Thyroid gland (tissue), 4 donors: ENCODE data around the gene SIX1. TPM values are rescaled to one million over a fixed set of nuclear protein-coding genes. Genes with fewer than 3 reads are reported as not detected.

ENCODE experiments used
- DNase-seq, 2 donors: peaks; one replicate each; pipeline ENCODE4 v3.0.0-alpha.2; 2019
- H3K27ac ChIP-seq, 3 donors: fragments of 200-600 bp; sonication (generic); 1 replicate in 2 of 3; 2 replicates in 1 of 3; pipeline ENCODE4 v1.5.1; 2016 to 2019; ENCODE audit warnings: mild to moderate bottlenecking in 1 of 3, moderate library complexity in 1 of 3
- H3K27me3 ChIP-seq: fragments of 200-600 bp; sonication (generic); one replicate; pipeline ENCODE4 v1.5.1; 2019
- H3K36me3 ChIP-seq, 2 donors: fragments of 200-600 bp; sonication (generic); one replicate each; pipeline ENCODE4 v1.5.1; 2016 to 2019
- H3K4me1 ChIP-seq, 2 donors: fragments of 200-600 bp; sonication (generic); one replicate each; pipeline ENCODE4 v1.5.1; 2017 to 2019
- H3K4me3 ChIP-seq, 3 donors: fragments of 200-600 bp; sonication (generic); replicated peaks in 1 of 3; 1 replicate in 2 of 3; 2 replicates in 1 of 3; pipeline ENCODE4 v1.5.1; 2016; ENCODE audit warnings: mild to moderate bottlenecking in 1 of 3
- H3K9me3 ChIP-seq: fragments of 200-600 bp; sonication (generic); one replicate; pipeline ENCODE4 v1.5.1; 2017
- POLR2A ChIP-seq, 2 donors: fragments of 450-650 bp; IDR thresholded peaks; one replicate each; pipeline ENCODE4 v1.6.1; 2017; ENCODE audit warnings: antibody characterized with exemption in 2 of 2, mild to moderate bottlenecking in 2 of 2, moderate library complexity in 1 of 2
- WGBS, 2 donors: methylation state at CpG; one replicate each; pipeline ENCODE4 v1.1.5; 2017; 5-methylcytosine and 5-hydroxymethylcytosine counted together
- intact Hi-C: fragments of 100-400 bp; cut with DNase I; formaldehyde crosslinking; loops from one replicate; pipeline ENCODE4 v1.15.1; 2023
- total RNA-seq, 4 donors: library from RNA; depleted of rRNA; stranded (reverse); fragments of >200 nt; gene quantifications; one replicate each; pipeline ENCODE4 v1.2.3, GENCODE V29; 2016
- TF ChIP-seq, protein P1 (sequence below), 6 experiments: fragments of 200-600 bp in 3 of 6; fragments of 450-650 bp in 3 of 6; sonication (generic) in 3 of 6; IDR thresholded peaks; one replicate each; pipeline ENCODE4 v1.5.1; 2016 to 2019; ENCODE audit warnings: antibody characterized with exemption in 6 of 6, mild to moderate bottlenecking in 2 of 6, inconsistent platforms in 1 of 6, moderate library complexity in 1 of 6

The SIX1 gene
- total RNA-seq, 4 donors from 2014 or later, result 2.1 to 3.6 (median 2.7) TPM

DNA sequence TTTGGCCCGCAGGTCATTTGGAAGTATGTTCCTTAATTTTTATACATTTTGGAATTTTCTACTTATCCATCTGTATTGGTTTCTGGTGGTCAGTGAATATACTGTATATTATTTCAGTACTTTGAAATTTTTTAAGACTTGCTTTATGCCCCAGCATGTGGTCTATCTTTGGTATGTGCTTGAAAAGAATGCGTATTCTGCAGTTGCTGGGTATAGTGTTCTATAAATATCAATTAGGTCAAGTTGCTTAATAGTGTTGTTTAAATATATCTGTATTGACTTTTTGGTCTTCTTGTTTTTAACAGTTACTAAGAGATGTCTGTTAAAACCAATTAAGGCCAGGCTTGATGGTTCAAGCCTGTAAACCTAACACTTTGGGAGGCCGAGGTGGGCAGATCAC, 21.7 kb upstream of the SIX1 start:
- WGBS, 2 donors, result 94 to 95% methylated on average over 3 of the region's 3 CpGs
- Histone ChIP-seq H3K27me3 (no peaks in the 10 kb centered on the region), H3K4me1 (no peaks in the 10 kb centered on the region), H3K9me3 (no peaks in the 10 kb centered on the region), H3K27ac (no peak overlapping the region), H3K36me3 (no peaks in the 10 kb centered on the region), H3K4me3 (no peak overlapping the region)
- TF ChIP-seq POLR2A (IDR thresholded peaks at IDR 0.05), result no peak
- TF ChIP-seq, protein P1, sequence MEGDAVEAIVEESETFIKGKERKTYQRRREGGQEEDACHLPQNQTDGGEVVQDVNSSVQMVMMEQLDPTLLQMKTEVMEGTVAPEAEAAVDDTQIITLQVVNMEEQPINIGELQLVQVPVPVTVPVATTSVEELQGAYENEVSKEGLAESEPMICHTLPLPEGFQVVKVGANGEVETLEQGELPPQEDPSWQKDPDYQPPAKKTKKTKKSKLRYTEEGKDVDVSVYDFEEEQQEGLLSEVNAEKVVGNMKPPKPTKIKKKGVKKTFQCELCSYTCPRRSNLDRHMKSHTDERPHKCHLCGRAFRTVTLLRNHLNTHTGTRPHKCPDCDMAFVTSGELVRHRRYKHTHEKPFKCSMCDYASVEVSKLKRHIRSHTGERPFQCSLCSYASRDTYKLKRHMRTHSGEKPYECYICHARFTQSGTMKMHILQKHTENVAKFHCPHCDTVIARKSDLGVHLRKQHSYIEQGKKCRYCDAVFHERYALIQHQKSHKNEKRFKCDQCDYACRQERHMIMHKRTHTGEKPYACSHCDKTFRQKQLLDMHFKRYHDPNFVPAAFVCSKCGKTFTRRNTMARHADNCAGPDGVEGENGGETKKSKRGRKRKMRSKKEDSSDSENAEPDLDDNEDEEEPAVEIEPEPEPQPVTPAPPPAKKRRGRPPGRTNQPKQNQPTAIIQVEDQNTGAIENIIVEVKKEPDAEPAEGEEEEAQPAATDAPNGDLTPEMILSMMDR (IDR thresholded peaks at IDR 0.05), result no peak
- DNase-seq, result no peak
- intact Hi-C loops, result no loop called here

DNA sequence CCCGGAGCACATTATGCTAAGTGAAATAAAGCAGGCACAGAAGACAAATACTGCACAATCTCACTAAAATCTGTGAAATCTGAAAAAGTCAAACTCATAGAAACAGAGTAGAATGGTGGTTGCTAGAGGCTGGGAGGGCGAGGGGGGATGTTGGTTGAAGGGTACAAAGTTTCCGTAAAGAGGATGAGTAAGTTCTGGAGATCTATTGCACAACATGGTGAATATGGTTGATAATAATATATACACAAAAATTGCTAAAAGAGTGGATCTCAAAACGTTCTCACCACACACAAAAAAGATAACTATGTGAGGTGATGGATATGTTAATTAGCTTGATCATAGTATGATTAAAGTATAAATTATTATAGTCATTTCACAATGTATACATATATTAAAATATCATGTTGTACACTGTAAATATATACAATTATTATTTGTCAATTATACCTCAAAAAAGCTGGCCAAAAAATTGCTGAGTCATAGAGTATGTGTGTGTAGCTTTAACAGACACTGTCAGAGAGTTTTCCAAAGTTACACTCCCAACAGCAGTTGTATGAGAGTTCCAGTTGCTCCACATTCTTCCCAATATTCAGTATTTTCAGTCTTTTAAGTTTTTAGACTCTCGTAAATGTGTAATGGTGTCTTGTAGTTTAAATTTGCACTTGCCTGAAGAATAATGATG, 19.3 kb upstream of the SIX1 start:
- no peaks in the 10 kb centered on the region for H3K4me1 ChIP-seq
- no peaks in the 10 kb centered on the region for H3K27me3 ChIP-seq
- intact Hi-C loops, result no loop called here
- 87 to 92% methylated on average over 5 of the region's 5 CpGs for WGBS, 2 donors
- H3K9me3 ChIP-seq, result no peaks in the 10 kb centered on the region
- no peaks in the 10 kb centered on the region for H3K36me3 ChIP-seq
- TF ChIP-seq, protein P1 (IDR thresholded peaks at IDR 0.05), result no peak
- no peak for TF ChIP-seq POLR2A (IDR thresholded peaks at IDR 0.05)
- no peak overlapping the region for H3K4me3 ChIP-seq
- H3K27ac ChIP-seq, result no peak overlapping the region
- DNase-seq, result no peak

DNA sequence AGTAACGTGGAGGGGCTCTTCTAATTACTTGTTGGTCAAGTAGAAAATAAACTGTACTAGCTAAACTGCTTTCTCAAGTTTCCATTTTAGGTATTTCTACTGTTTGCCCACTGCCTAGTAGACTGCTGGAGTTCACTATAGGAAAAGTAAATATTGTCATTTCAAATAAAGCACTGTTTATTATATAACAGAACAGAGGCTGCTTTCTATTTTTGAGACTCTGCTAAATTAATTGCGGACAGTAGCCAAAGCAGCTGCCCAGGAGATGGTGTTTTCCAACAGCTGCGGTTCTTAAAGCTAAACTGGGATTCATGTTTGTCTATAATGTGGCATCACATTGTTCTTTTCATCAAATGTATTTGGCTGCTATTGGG, 15.9 kb upstream of the SIX1 start:
- WGBS, 2 donors, result 70 to 74% methylated on average over 3 of the region's 3 CpGs
- H3K27ac ChIP-seq, result no peak overlapping the region
- H3K9me3 ChIP-seq, result no peaks in the 10 kb centered on the region
- intact Hi-C loops, result no loop called here
- TF ChIP-seq, protein P1 (IDR thresholded peaks at IDR 0.05), result no peak
- no peak for TF ChIP-seq POLR2A (IDR thresholded peaks at IDR 0.05)
- H3K36me3 ChIP-seq, result no peaks in the 10 kb centered on the region
- no peak for DNase-seq
- H3K4me3 ChIP-seq, result no peak overlapping the region
- no peaks in the 10 kb centered on the region for H3K4me1 ChIP-seq
- H3K27me3 ChIP-seq, result no peaks in the 10 kb centered on the region

DNA sequence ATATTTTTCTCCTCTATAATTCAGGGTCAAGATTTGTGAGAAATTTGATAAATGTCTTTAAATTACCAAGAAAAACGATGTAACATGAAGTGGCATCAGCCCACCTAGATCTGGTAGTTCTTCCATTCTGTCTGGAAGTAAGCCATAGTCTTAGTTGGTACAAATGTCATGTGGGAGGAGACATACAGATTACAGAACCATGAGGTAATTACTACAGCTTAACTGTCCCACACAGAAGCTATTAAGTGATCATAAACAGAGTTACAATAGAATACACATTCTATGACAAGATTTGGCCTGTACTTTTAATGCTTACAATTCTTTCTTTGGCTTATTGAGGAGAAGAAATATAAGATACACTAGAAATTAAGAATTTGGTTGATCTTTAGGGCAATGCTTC, 13.7 kb upstream of the SIX1 start:
- Histone ChIP-seq H3K4me3 (no peak overlapping the region), H3K27me3 (peaks cover 19% of the 10 kb centered on the region), H3K9me3 (no peaks in the 10 kb centered on the region), H3K4me1 (peaks cover 2 to 3% of the 10 kb centered on the region in 2 donors), H3K27ac (no peak overlapping the region), H3K36me3 (no peaks in the 10 kb centered on the region)
- TF ChIP-seq POLR2A (IDR thresholded peaks at IDR 0.05), result no peak
- intact Hi-C loops, result no loop called here
- no peak for DNase-seq
- 86 to 89% methylated on average over 1 of the region's 1 CpG for WGBS, 2 donors

DNA sequence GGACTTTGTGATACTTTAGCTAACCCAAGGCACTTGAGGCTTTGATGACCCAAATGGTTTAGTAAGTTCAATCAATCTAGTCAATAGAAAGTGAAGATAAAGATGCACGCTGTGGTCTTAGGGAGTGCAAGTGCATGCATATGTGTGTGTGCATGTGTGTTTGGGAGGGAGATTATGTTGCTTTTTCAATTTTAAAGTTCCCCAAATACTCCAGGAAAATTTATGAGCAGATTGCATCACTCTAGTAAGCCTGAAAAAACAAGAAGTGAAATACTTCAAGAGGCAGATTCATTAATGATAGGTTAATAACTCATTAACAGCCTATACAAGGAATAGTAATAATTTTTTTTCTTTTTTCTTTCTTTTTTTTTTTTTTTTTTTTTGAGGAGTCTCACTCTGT, 12.4 kb upstream of the SIX1 start:
- Histone ChIP-seq H3K36me3 (no peaks in the 10 kb centered on the region), H3K4me3 (no peak overlapping the region), H3K27me3 (peaks cover 23% of the 10 kb centered on the region), H3K9me3 (no peaks in the 10 kb centered on the region), H3K27ac (no peak overlapping the region), H3K4me1 (peaks cover 7 to 10% of the 10 kb centered on the region in 2 donors)
- WGBS, 2 donors, result 90 to 94% methylated on average over 1 of the region's 1 CpG
- no peak for TF ChIP-seq POLR2A (IDR thresholded peaks at IDR 0.05)
- TF ChIP-seq, protein P1 (IDR thresholded peaks at IDR 0.05), result no peak
- DNase-seq, result no peak
- intact Hi-C loops, result no loop called here
